Endodermal cell (in vitro differentiated cells): ENCODE measurements around the gene MAPK7. TPM values are rescaled to one million over a fixed set of nuclear protein-coding genes. Genes with fewer than 3 reads are reported as not detected.

Experiments
- DNase-seq: peaks from one replicate; pipeline ENCODE4 v3.0.0-alpha.2; 2017
- H3K27ac ChIP-seq: 2 replicates; pipeline ENCODE4 v1.5.1; 2013; ENCODE audit warnings: mild to moderate bottlenecking, low read depth, low read length, moderate library complexity
- H3K27me3 ChIP-seq: 2 replicates; pipeline ENCODE4 v1.6.1; 2013; ENCODE audit warnings: mild to moderate bottlenecking, low read length, moderate library complexity; ENCODE audit not compliant: insufficient read depth, control insufficient read depth, poor library complexity, severe bottlenecking
- H3K36me3 ChIP-seq: 2 replicates; pipeline ENCODE4 v1.7.0; 2013; ENCODE audit warnings: mild to moderate bottlenecking, low read length, moderate library complexity; ENCODE audit not compliant: control insufficient read depth, insufficient read depth
- H3K4me1 ChIP-seq: one replicate; pipeline ENCODE4 v1.7.0; 2013; ENCODE audit warnings: low read length; ENCODE audit not compliant: control insufficient read depth, insufficient read depth
- H3K4me3 ChIP-seq: 2 replicates; pipeline ENCODE4 v1.5.1; 2013; ENCODE audit warnings: mild to moderate bottlenecking, low read length, moderate library complexity
- H3K9ac ChIP-seq: 2 replicates; pipeline ENCODE4 v1.6.1; 2013; ENCODE audit warnings: mild to moderate bottlenecking, low read length, moderate library complexity; ENCODE audit not compliant: poor library complexity, severe bottlenecking; ENCODE audit errors: extremely low read depth
- H3K9me3 ChIP-seq: 2 replicates; pipeline ENCODE4 v1.6.1; 2013; ENCODE audit warnings: mild to moderate bottlenecking, low read length, moderate library complexity; ENCODE audit not compliant: control insufficient read depth
- H3K27ac Mint-ChIP-seq: 2 replicates; pipeline ENCODE4 v1.8.0; 2020; ENCODE audit warnings: mixed read lengths
- H3K27me3 Mint-ChIP-seq: 2 replicates; pipeline ENCODE4 v1.8.0; 2021; ENCODE audit warnings: mild to moderate bottlenecking, mixed read lengths; ENCODE audit not compliant: insufficient read depth
- H3K36me3 Mint-ChIP-seq: 2 replicates; pipeline ENCODE4 v1.8.0; 2020; ENCODE audit warnings: low read depth, mixed read lengths
- H3K4me1 Mint-ChIP-seq: 2 replicates; pipeline ENCODE4 v1.8.0; 2020; ENCODE audit warnings: mixed read lengths
- H3K4me3 Mint-ChIP-seq: 2 replicates; pipeline ENCODE4 v1.8.0; 2020; ENCODE audit warnings: mild to moderate bottlenecking, moderate library complexity, mixed read lengths
- H3K9me3 Mint-ChIP-seq: 2 replicates; pipeline ENCODE4 v1.8.0; 2020; ENCODE audit warnings: mild to moderate bottlenecking, mixed read lengths
- WGBS, 2 experiments: methylation state at CpG; one replicate each; pipeline versions ENCODE4 v1.1.5 to v1.1.7; 2013; ENCODE audit warnings: missing lambda C conversion rate in 2 of 2, mixed read lengths in 1 of 2; ENCODE audit not compliant: insufficient coverage in 1 of 2, insufficient read length in 1 of 2; 5-methylcytosine and 5-hydroxymethylcytosine counted together
- total RNA-seq, 2 donors: library from RNA; stranded (reverse); fragmentation: NEBNext Ultra II Directional in 1 of 2; extraction: Animal tissue kit (Norgen Biotek cat#: 25700) in 1 of 2; gene quantifications; 2 replicates in 1 of 2; 3 replicates in 1 of 2; pipeline ENCODE4 v1.2.1, GENCODE V29; 2021
- TF ChIP-seq, protein P1 (sequence below): fragments of 200-600 bp; sonication (generic); conservative IDR thresholded peaks from 2 replicates; pipeline ENCODE4 v1.5.0; 2021; ENCODE audit warnings: antibody characterized with exemption, mild to moderate bottlenecking

Gene MAPK7
- total RNA-seq, 2 donors from 2014 or later, result 33.3 to 53.4 TPM

DNA sequence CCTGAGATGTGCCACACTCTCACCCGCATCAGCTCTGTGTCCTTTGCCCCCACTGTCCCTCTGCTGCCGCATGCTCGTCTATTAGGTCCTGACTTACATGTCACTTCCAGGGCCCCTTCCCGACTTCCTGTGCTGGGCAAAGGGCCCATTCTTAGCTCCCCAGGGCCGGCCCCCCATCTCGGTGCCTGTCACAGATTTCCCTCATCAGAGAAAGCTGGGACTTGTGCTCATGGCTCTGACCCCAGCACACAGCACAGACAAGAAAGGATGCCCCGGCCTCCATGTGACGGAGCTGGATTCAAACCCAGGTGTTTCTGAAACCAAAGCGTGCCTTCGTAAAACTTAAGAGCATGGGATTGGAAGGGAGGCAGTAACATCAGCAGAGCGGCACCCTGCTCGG, 5.9 kb upstream of the MAPK7 start:
- Histone ChIP-seq H3K27ac (no peak overlapping the region), H3K9me3 (no peaks in the 10 kb centered on the region), H3K4me1 (no peaks in the 10 kb centered on the region), H3K9ac (no peak overlapping the region), H3K36me3 (peaks cover 9% of the 10 kb centered on the region), H3K4me3 (no peak overlapping the region), H3K27me3 (no peaks in the 10 kb centered on the region)
- peak overlapping the region; percentile 70 for H3K27ac Mint-ChIP-seq
- H3K4me3 Mint-ChIP-seq, result no peak overlapping the region
- H3K36me3 Mint-ChIP-seq, result peaks cover 12% of the 10 kb centered on the region
- no peaks in the 10 kb centered on the region for H3K9me3 Mint-ChIP-seq
- WGBS, 2 experiments, result 95 to 96% methylated on average over 9 to 12 of the region's 12 CpGs
- no peaks in the 10 kb centered on the region for H3K27me3 Mint-ChIP-seq
- H3K4me1 Mint-ChIP-seq, result peaks cover 5% of the 10 kb centered on the region
- no peak for DNase-seq
- TF ChIP-seq, protein P1, sequence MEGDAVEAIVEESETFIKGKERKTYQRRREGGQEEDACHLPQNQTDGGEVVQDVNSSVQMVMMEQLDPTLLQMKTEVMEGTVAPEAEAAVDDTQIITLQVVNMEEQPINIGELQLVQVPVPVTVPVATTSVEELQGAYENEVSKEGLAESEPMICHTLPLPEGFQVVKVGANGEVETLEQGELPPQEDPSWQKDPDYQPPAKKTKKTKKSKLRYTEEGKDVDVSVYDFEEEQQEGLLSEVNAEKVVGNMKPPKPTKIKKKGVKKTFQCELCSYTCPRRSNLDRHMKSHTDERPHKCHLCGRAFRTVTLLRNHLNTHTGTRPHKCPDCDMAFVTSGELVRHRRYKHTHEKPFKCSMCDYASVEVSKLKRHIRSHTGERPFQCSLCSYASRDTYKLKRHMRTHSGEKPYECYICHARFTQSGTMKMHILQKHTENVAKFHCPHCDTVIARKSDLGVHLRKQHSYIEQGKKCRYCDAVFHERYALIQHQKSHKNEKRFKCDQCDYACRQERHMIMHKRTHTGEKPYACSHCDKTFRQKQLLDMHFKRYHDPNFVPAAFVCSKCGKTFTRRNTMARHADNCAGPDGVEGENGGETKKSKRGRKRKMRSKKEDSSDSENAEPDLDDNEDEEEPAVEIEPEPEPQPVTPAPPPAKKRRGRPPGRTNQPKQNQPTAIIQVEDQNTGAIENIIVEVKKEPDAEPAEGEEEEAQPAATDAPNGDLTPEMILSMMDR, result no peak

DNA sequence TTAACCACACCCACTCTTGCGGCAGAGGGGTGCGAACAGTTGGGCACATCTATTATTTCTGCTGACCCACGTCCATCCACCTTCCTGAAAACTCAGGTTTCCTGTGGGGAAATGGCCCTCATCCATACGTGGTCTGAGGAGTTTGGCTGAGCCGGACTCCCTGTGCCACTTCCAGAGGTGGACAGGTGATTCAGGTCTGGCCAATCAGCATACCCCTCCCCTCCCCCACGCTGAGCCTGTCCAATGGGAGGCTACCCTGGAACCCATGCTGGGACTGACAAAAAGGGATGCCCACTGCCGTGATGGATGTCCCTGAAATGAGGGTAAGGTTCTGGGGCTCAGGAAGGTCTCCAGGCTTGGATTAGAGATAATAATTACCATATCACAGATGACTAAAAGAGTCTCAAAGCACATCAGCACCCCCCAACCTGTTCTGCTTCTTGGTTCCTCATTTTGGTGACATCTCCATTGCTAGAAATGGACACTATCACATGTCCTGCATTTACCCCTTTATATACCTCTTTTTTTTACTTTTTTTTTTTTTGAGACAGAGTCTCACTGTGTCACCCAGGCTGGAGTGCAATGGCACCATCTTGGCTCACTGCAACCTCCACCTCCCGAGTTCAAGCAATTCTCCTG, 5.3 kb upstream of the MAPK7 start:
- Histone ChIP-seq H3K4me1 (no peaks in the 10 kb centered on the region), H3K27me3 (no peaks in the 10 kb centered on the region), H3K4me3 (no peak overlapping the region), H3K27ac (no peak overlapping the region), H3K9me3 (no peaks in the 10 kb centered on the region), H3K9ac (no peak overlapping the region), H3K36me3 (peaks cover 9% of the 10 kb centered on the region)
- no peaks in the 10 kb centered on the region for H3K9me3 Mint-ChIP-seq
- 93% methylated on average over 3 to 8 of the region's 8 CpGs for WGBS, 2 experiments
- H3K27ac Mint-ChIP-seq, result no peak overlapping the region
- DNase-seq, result peak; percentile 67
- no peak overlapping the region for H3K4me3 Mint-ChIP-seq
- TF ChIP-seq, protein P1, result no peak
- H3K36me3 Mint-ChIP-seq, result peaks cover 12% of the 10 kb centered on the region
- H3K27me3 Mint-ChIP-seq, result no peaks in the 10 kb centered on the region
- peaks cover 5% of the 10 kb centered on the region for H3K4me1 Mint-ChIP-seq

DNA sequence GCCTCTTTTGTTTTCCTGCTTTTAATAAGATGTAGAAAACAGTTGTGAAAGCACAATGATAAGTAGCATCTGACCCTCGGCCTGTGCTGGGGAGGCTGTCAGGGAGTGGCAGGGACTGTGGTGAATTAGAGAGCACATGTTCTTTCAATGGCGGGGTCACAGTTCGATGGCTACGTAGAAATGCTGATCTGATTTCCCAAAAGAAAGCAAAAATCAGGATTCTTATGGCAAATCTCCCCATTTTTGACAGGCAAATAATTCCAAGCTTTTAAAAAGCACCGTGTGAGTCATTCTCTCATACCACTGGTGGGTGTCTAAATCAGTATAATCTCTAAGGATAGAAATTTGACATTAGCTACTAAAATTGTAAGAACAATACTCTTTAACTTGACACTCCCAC, 4.2 kb upstream of the MAPK7 start:
- H3K27ac Mint-ChIP-seq, result no peak overlapping the region
- WGBS, 2 experiments, result 92 to 98% methylated on average over 4 to 5 of the region's 5 CpGs
- H3K9me3 Mint-ChIP-seq, result no peaks in the 10 kb centered on the region
- TF ChIP-seq, protein P1, result no peak
- Histone ChIP-seq H3K36me3 (peaks cover 10% of the 10 kb centered on the region), H3K4me3 (no peak overlapping the region), H3K9me3 (no peaks in the 10 kb centered on the region), H3K27ac (no peak overlapping the region), H3K9ac (no peak overlapping the region), H3K27me3 (no peaks in the 10 kb centered on the region), H3K4me1 (no peaks in the 10 kb centered on the region)
- no peaks in the 10 kb centered on the region for H3K27me3 Mint-ChIP-seq
- H3K4me1 Mint-ChIP-seq, result peaks cover 8% of the 10 kb centered on the region
- H3K36me3 Mint-ChIP-seq, result peaks cover 12% of the 10 kb centered on the region
- peak; percentile 36 for DNase-seq
- no peak overlapping the region for H3K4me3 Mint-ChIP-seq
